Mesendoderm (in vitro differentiated cells): ENCODE results near the gene THRA.

Experiments
- DNase-seq: peaks from one replicate; pipeline ENCODE4 v3.0.0; 2013
- H2AK5ac ChIP-seq: 2 replicates; pipeline ENCODE4 v1.6.1; 2013; ENCODE audit warnings: low read length, inconsistent platforms
- H2BK120ac ChIP-seq: 2 replicates; pipeline ENCODE4 v1.6.1; 2013; ENCODE audit warnings: low read depth, mild to moderate bottlenecking, low read length, moderate library complexity, mixed read lengths
- H2BK15ac ChIP-seq: replicated peaks from 2 replicates; pipeline ENCODE4 v1.6.1; 2013; ENCODE audit warnings: low read depth, mild to moderate bottlenecking, moderate library complexity
- H2BK5ac ChIP-seq: 2 replicates; pipeline ENCODE4 v1.6.1; 2013; ENCODE audit warnings: low read length, inconsistent platforms
- H3K18ac ChIP-seq: 2 replicates; pipeline ENCODE4 v1.6.1; 2013; ENCODE audit warnings: mild to moderate bottlenecking, low read length, mixed read lengths
- H3K23ac ChIP-seq: one replicate; pipeline ENCODE4 v1.6.1; 2013; ENCODE audit warnings: low read length
- H3K27ac ChIP-seq: 2 replicates; pipeline ENCODE4 v1.5.1; 2013; ENCODE audit warnings: low read depth, mild to moderate bottlenecking, inconsistent platforms, low read length, moderate library complexity
- H3K27me3 ChIP-seq: 2 replicates; pipeline ENCODE4 v1.6.1; 2013; ENCODE audit warnings: low read length, control low read depth, mild to moderate bottlenecking, inconsistent platforms; ENCODE audit not compliant: insufficient read depth, poor library complexity
- H3K36me3 ChIP-seq: 2 replicates; pipeline ENCODE4 v1.6.1; 2013; ENCODE audit warnings: low read length, inconsistent platforms; ENCODE audit not compliant: control insufficient read depth, insufficient read depth
- H3K4ac ChIP-seq: one replicate; pipeline ENCODE4 v1.6.1; 2013; ENCODE audit warnings: low read depth, mild to moderate bottlenecking, low read length, moderate library complexity
- H3K4me1 ChIP-seq: 2 replicates; pipeline ENCODE4 v1.6.1; 2013; ENCODE audit warnings: low read depth, low read length, inconsistent platforms; ENCODE audit not compliant: control insufficient read depth
- H3K4me2 ChIP-seq: 2 replicates; pipeline ENCODE4 v1.6.1; 2013; ENCODE audit warnings: low read length
- H3K4me3 ChIP-seq: 2 replicates; pipeline ENCODE4 v1.5.1; 2013; ENCODE audit warnings: mild to moderate bottlenecking, low read length
- H3K56ac ChIP-seq: one replicate; pipeline ENCODE4 v1.6.1; 2013; ENCODE audit warnings: low read length
- H3K79me1 ChIP-seq: 2 replicates; pipeline ENCODE4 v1.6.1; 2013; ENCODE audit warnings: low read length, inconsistent platforms
- H3K79me2 ChIP-seq: 2 replicates; pipeline ENCODE4 v1.6.1; 2013; ENCODE audit warnings: mild to moderate bottlenecking, low read length; ENCODE audit not compliant: control insufficient read depth, insufficient read depth
- H3K9ac ChIP-seq: 2 replicates; pipeline ENCODE4 v1.6.1; 2013; ENCODE audit warnings: low read length, inconsistent platforms
- H4K5ac ChIP-seq: one replicate; pipeline ENCODE4 v1.6.1; 2013; ENCODE audit warnings: low read length
- H4K8ac ChIP-seq: one replicate; pipeline ENCODE4 v1.6.1; 2013; ENCODE audit warnings: low read depth, mild to moderate bottlenecking, control low read depth, low read length, moderate library complexity
- WGBS: extraction: QIAGEN DNeasy Blood & Tissue Kit; methylation state at CpG from one replicate; pipeline ENCODE4 v1.1.7; 2013; ENCODE audit warnings: low lambda C conversion rate, missing lambda C conversion rate; ENCODE audit not compliant: insufficient coverage; ENCODE audit errors: extremely low coverage; 5-methylcytosine and 5-hydroxymethylcytosine counted together

THRA gene

DNA sequence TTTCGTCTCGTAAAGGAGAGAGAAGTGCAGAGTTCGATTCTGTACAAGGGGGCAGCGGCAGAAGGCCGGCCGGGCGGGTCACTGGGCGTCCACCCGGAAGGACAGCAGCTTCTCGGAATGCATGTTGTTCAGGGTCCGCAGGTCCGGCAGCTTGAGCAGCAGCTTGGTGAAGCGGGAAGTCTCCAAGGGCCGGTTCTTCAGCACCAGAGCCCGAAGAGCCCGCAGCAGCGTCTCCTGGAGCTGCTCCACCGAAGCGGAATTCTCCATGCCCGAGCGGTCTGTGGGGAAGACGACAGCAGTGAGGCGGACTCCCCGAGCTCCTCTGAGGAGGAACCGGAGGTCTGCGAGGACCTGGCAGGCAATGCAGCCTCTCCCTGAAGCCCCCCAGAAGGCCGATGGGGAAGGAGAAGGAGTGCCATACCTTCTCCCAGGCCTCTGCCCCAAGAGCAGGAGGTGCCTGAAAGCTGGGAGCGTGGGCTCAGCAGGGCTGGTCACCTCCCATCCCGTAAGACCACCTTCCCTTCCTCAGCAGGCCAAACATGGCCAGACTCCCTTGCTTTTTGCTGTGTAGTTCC is 30.3 kb downstream of the THRA start:
- Histone ChIP-seq H3K36me3 (no peaks in the 10 kb centered on the region), H3K9ac (no peak overlapping the region), H3K23ac (no peak overlapping the region), H3K56ac (no peak overlapping the region), H2AK5ac (no peak overlapping the region), H4K8ac (no peak overlapping the region), H3K4me3 (no peak overlapping the region), H3K27ac (no peak overlapping the region), H3K4me1 (peaks cover 2% of the 10 kb centered on the region), H2BK15ac (no peak overlapping the region), H3K79me1 (no peaks in the 10 kb centered on the region), H2BK5ac (no peak overlapping the region), H2BK120ac (no peak overlapping the region), H3K79me2 (no peaks in the 10 kb centered on the region), H3K27me3 (no peaks in the 10 kb centered on the region), H3K18ac (no peak overlapping the region), H4K5ac (no peak overlapping the region), H3K4me2 (no peak overlapping the region), H3K4ac (no peak overlapping the region)
- WGBS: no CpG with 5 or more reads among the region's 29 CpGs
- DNase-seq: no peak

GRCh38 chr17:40093580-40094201 is 30.9 kb downstream of the THRA start:
- Histone ChIP-seq H2BK5ac (no peak overlapping the region), H3K23ac (no peak overlapping the region), H3K4me1 (peaks cover 5% of the 10 kb centered on the region), H3K4me2 (no peak overlapping the region), H3K18ac (no peak overlapping the region), H3K56ac (no peak overlapping the region), H3K27ac (no peak overlapping the region), H4K8ac (no peak overlapping the region), H3K36me3 (no peaks in the 10 kb centered on the region), H2BK120ac (no peak overlapping the region), H3K79me1 (no peaks in the 10 kb centered on the region), H2AK5ac (no peak overlapping the region), H3K4me3 (no peak overlapping the region), H2BK15ac (no peak overlapping the region), H3K27me3 (no peaks in the 10 kb centered on the region), H3K9ac (no peak overlapping the region), H3K4ac (no peak overlapping the region), H3K79me2 (no peaks in the 10 kb centered on the region), H4K5ac (no peak overlapping the region)
- DNase-seq: no peak
- WGBS: no CpG with 5 or more reads among the region's 16 CpGs

- Histone ChIP-seq H3K4me2 (no peak overlapping the region), H3K27ac (no peak overlapping the region), H3K18ac (no peak overlapping the region), H2BK5ac (no peak overlapping the region), H3K4me1 (peaks cover 10% of the 10 kb centered on the region), H3K56ac (no peak overlapping the region), H3K79me2 (no peaks in the 10 kb centered on the region), H2BK120ac (no peak overlapping the region), H3K36me3 (no peaks in the 10 kb centered on the region), H2BK15ac (no peak overlapping the region), H3K4ac (no peak overlapping the region), H3K4me3 (no peak overlapping the region), H2AK5ac (no peak overlapping the region), H3K27me3 (no peaks in the 10 kb centered on the region), H4K5ac (no peak overlapping the region), H4K8ac (no peak overlapping the region), H3K9ac (no peak overlapping the region), H3K79me1 (no peaks in the 10 kb centered on the region), H3K23ac (no peak overlapping the region)
- WGBS: no CpG with 5 or more reads among the region's 14 CpGs
- DNase-seq: no peak
Measured at GRCh38 chr17:40094874-40095273, 32.1 kb downstream of the THRA start.

- H2BK120ac ChIP-seq: no peak overlapping the region
- no CpG with 5 or more reads among the region's 17 CpGs for WGBS
- no peak overlapping the region for H3K18ac ChIP-seq
- H3K23ac ChIP-seq: no peak overlapping the region
- no peak overlapping the region for H3K27ac ChIP-seq
- H3K4me1 ChIP-seq: peaks cover 13% of the 10 kb centered on the region
- no peaks in the 10 kb centered on the region for H3K79me1 ChIP-seq
- H3K36me3 ChIP-seq: no peaks in the 10 kb centered on the region
- DNase-seq: no peak
- H2BK5ac ChIP-seq: no peak overlapping the region
- no peak overlapping the region for H2AK5ac ChIP-seq
- no peak overlapping the region for H4K8ac ChIP-seq
- no peak overlapping the region for H3K9ac ChIP-seq
- H3K27me3 ChIP-seq: no peaks in the 10 kb centered on the region
- H2BK15ac ChIP-seq: no peak overlapping the region
- no peak overlapping the region for H3K4ac ChIP-seq
- no peak overlapping the region for H3K4me3 ChIP-seq
- no peak overlapping the region for H4K5ac ChIP-seq
- no peaks in the 10 kb centered on the region for H3K79me2 ChIP-seq
- no peak overlapping the region for H3K4me2 ChIP-seq
- H3K56ac ChIP-seq: no peak overlapping the region
Measured at GRCh38 chr17:40095351-40095943, 32.7 kb downstream of the THRA start.

DNA sequence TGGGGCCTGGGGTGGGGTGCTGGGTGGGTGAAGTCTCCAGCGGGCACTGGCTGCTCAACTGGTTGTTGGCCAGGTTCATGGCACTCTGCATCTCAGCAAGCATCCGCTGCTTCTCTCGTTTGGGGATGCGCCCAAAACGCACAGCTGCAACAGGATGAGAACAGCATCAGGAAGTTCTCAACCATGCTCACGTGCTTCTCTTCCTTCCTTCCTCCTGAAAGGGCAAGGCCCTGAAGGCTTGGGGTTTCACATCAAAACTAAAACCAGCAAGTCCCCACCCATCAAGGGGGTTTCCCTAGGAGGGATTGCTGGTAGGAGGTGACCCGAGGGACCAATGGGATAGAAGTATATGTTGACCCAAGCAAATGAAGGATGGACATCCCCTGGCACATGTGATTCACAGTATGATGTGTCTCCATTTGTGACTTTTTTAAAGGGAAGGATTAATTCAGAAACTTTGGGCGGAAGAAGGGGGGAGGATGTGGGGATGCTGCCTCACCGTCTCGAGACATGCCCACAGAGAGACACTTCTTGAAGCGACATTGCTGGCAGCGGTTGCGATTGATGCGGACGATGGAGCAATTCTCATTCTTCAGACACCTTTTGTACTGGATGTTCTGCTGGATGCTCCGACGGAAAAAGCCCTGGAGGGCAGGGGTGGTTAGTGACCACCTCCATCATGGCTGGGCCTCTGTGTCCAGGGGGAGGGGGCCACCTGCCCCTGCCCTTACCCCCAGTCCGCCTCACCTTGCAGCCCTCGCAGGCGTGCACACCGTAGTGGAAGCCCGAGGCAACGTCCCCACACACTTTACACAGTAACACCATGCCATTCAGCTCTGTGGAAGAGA is 33.4 kb downstream of the THRA start:
- WGBS: no CpG with 5 or more reads among the region's 23 CpGs
- Histone ChIP-seq H2AK5ac (no peak overlapping the region), H3K27ac (no peak overlapping the region), H3K4me2 (no peak overlapping the region), H4K8ac (no peak overlapping the region), H3K23ac (no peak overlapping the region), H3K79me1 (no peaks in the 10 kb centered on the region), H4K5ac (no peak overlapping the region), H3K4me1 (peaks cover 15% of the 10 kb centered on the region), H3K79me2 (no peaks in the 10 kb centered on the region), H3K4ac (no peak overlapping the region), H3K4me3 (no peak overlapping the region), H3K36me3 (no peaks in the 10 kb centered on the region), H3K27me3 (no peaks in the 10 kb centered on the region), H3K9ac (no peak overlapping the region), H2BK5ac (no peak overlapping the region), H3K56ac (no peak overlapping the region), H2BK120ac (no peak overlapping the region), H2BK15ac (no peak overlapping the region), H3K18ac (no peak overlapping the region)
- no peak for DNase-seq
